Measurements from ENCODE around the gene PRMT5.

DNA sequence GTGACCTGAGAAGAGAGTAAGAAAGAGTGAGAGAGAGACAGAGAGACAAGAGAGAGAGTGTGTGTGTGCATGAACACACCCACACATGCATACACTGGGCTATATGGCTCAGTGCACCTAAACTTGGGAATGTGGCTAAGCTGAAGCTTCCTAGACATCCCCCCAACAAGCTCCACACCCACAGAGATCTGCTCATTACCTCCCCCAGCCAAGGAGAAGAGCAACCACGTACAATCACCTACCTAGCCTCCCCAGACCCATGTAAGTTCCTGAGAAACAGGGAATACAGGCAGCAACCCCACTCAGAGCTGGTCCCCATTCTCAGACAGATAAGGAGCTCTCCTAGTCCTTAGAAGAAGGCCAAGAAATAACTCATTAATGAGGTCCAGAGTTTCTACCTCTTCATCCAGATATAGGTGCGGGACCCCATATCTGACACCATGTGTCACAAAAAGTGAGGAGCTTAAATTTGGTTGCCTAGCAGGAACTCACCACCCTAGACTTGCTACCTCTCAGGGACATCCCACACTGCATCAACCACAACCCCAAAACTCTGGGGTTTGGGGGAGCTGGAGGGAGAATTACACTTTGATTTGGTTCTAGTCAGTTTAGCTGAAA, 43.2 kb upstream of the PRMT5 start:
- TF ChIP-seq, protein P1, sequence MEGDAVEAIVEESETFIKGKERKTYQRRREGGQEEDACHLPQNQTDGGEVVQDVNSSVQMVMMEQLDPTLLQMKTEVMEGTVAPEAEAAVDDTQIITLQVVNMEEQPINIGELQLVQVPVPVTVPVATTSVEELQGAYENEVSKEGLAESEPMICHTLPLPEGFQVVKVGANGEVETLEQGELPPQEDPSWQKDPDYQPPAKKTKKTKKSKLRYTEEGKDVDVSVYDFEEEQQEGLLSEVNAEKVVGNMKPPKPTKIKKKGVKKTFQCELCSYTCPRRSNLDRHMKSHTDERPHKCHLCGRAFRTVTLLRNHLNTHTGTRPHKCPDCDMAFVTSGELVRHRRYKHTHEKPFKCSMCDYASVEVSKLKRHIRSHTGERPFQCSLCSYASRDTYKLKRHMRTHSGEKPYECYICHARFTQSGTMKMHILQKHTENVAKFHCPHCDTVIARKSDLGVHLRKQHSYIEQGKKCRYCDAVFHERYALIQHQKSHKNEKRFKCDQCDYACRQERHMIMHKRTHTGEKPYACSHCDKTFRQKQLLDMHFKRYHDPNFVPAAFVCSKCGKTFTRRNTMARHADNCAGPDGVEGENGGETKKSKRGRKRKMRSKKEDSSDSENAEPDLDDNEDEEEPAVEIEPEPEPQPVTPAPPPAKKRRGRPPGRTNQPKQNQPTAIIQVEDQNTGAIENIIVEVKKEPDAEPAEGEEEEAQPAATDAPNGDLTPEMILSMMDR (conservative IDR thresholded peaks at IDR 0.05; ENCODE audit: low read depth, low read length) = no peak
- no peak for TF ChIP-seq EZH2 (IDR thresholded peaks at IDR 0.05; ENCODE audit: low read length, unreplicated experiment)
